Measurements from ENCODE around the gene PRAMEF5.
"Not testable (repeated sequence)": the region's sequence is repeated elsewhere in the genome, so short reads cannot be mapped to it uniquely, and the experiment has no call there.

PRAMEF5 gene

DNA sequence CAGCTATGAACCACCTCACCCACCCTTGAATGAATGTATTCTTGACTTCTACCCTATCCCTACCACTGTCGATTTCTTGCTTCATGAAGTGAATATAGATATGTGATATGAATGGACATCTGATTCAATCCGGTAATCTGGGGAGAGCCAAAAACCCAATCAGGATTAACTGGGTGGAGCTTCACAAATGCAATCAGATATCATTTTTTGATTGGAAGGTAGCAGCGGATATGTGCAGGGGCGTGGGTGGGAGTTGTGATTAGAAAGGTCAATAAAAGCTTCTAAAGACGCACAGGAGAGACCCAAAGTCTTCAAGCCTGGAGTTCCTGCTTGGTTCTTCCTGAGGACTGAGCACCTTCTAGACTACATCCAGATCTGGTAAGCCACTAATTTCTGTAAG, at the start of gene PRAMEF5:
PRAMEF5 (plus strand) TSS at position 301 of the 400 bp plus-strand sequence. CDS start 5,071 bp downstream, outside the sequence.
- CTCF ChIA-PET, result not testable (repeated sequence)

DNA sequence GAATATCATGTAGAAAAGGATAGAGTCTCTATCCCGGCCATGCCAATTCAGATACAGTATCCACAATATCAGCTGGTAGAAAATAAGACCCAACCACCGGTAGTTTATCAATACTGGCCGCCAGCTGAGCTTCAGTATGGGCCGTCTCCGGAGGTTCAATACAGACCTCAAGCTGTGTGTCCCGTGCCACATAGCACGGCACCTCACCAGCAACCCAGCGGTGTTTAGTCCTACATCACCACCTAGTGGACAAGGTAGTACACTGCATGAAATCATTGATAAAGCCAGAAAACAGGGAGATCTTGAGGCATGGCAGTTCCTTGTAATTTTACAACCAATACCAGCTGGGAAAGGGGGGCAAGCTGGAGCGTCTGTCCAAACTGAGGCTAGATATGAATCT, 45.3 kb upstream of the PRAMEF5 start:
- H3K4me1 ChIP-seq (ENCODE audit: control insufficient read depth, insufficient read depth, low read length); CTCF ChIA-PET: not testable (repeated sequence)

More for the DNA sequence above, at the start of gene PRAMEF5:
- H3K9me3 ChIP-seq (ENCODE audit: control insufficient read depth, insufficient read depth, low read depth, low read length); H3K4me1 ChIP-seq (ENCODE audit: control insufficient read depth, insufficient read depth, low read length); POLR2A ChIA-PET; H3K36me3 ChIP-seq (ENCODE audit: control insufficient read depth in 2 of 2, insufficient read depth in 1 of 2, low read length in 2 of 2); H3K27ac ChIP-seq (ENCODE audit: extremely low read depth, low read depth, low read length); H3K4me3 ChIP-seq (ENCODE audit: low read depth, low read length): not testable (repeated sequence)

DNA sequence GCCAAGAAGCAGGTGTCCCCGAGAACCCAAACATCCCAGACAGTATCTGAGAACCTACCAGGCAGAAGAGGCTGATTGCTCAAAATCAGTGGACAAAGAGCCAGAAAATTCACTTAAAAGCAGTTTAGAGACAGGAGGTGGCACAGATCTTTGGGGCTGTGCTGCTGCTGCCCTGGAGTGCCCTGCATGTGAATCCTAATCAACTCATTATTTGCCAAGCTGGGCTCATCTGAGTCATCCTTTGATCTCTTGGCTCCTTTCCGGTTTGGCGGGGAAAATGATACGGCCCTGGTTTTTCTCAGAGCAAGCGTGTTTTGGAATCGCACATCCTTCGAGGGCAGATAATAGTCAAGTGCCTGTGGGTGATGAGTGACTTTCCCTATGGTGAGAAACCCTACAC, 37.4 kb upstream of the PRAMEF5 start:
- H3K4me1 ChIP-seq (ENCODE audit: control insufficient read depth, insufficient read depth, low read length); H3K9me3 ChIP-seq (ENCODE audit: control insufficient read depth, insufficient read depth, low read depth, low read length); POLR2A ChIA-PET; H3K36me3 ChIP-seq (ENCODE audit: control insufficient read depth in 2 of 2, insufficient read depth in 1 of 2, low read length in 2 of 2); H3K27ac ChIP-seq (ENCODE audit: extremely low read depth, low read depth, low read length); CTCF ChIA-PET; H3K4me3 ChIP-seq (ENCODE audit: low read depth, low read length): not testable (repeated sequence)

More for the DNA sequence above, 45.3 kb upstream of the PRAMEF5 start:
- H3K36me3 ChIP-seq (ENCODE audit: control insufficient read depth in 2 of 2, insufficient read depth in 1 of 2, low read length in 2 of 2); H3K9me3 ChIP-seq (ENCODE audit: control insufficient read depth, insufficient read depth, low read depth, low read length); H3K4me3 ChIP-seq (ENCODE audit: low read depth, low read length); H3K27ac ChIP-seq (ENCODE audit: extremely low read depth, low read depth, low read length); POLR2A ChIA-PET: not testable (repeated sequence)

DNA sequence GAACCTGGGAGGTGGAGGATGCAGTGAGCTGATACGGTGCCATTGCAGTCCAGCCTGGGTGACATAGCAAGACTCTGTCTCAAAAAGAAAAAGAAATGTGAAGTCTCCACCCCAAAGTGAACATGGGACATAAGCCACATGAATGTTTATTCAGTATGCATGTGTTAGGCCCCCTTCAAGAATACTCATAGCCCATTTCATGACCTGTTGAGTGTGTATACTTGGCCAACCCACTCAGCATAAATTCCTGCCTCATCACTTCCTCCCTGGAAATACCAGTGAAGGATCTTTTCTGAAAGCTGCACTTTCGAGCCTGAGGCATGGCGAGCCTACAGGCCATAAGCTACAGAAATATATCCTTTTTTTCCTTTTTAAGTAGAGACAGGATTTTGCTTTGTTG, 34.8 kb upstream of the PRAMEF5 start:
- H3K27ac ChIP-seq (ENCODE audit: extremely low read depth, low read depth, low read length); CTCF ChIA-PET; H3K4me1 ChIP-seq (ENCODE audit: control insufficient read depth, insufficient read depth, low read length); H3K4me3 ChIP-seq (ENCODE audit: low read depth, low read length); H3K9me3 ChIP-seq (ENCODE audit: control insufficient read depth, insufficient read depth, low read depth, low read length); POLR2A ChIA-PET; H3K36me3 ChIP-seq (ENCODE audit: control insufficient read depth in 2 of 2, insufficient read depth in 1 of 2, low read length in 2 of 2): not testable (repeated sequence)

DNA sequence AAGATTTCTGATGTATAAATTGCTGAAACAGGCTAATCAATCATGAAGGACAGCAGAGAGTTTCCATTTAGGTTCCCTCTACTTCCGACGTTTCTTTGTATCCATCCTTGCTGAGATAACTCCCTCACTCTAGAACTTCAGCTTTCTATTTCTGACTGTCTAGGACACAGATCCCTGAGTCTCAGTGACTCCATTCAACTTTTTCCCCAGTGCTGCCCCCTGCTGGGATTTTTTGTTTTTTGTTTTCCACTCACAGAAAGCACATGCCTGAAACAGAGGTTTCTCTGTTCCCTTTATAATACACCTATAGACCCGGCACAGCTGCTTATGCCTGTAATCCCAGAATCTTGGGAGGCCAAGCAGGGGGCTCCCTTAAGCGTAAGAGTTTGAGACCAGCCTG, 31.2 kb upstream of the PRAMEF5 start:
- H3K4me3 ChIP-seq (ENCODE audit: low read depth, low read length); CTCF ChIA-PET; H3K9me3 ChIP-seq (ENCODE audit: control insufficient read depth, insufficient read depth, low read depth, low read length): not testable (repeated sequence)

DNA sequence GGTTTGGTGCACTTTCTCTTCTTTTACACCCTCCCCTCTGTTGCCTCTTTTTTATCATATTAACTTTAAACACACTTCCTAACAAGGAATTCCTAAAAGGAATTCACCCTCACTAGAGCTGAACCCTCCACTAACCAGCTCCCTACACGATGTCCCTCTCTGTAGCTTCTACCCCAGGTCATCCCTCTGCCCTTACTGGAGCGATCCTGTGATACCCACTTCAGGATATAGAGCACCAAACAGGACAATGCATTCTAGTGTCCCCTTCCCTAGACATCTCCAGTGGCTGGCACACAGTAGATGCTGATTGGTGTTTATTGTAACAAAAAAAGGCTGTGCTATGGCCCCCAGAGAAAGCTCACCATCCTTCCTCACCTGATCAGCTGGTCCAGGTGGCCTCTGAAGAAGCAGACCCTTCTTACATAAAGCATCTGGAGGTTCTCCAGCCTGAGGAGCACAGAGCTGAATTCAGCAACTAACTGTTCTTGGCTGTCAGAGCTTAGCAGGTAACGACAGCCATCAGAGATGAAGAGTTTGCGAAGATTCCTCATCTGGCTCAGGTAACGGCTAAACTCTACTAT, 29.4 kb upstream of the PRAMEF5 start:
- Histone ChIP-seq H3K36me3 (ENCODE audit: control insufficient read depth in 2 of 2, insufficient read depth in 1 of 2, low read length in 2 of 2) (no peaks in the 10 kb centered on the region), H3K9me3 (ENCODE audit: control insufficient read depth, insufficient read depth, low read depth, low read length) (no peaks in the 10 kb centered on the region), H3K4me3 (ENCODE audit: low read depth, low read length) (no peak overlapping the region), H3K27ac (ENCODE audit: extremely low read depth, low read depth, low read length) (no peak overlapping the region), H3K4me1 (ENCODE audit: control insufficient read depth, insufficient read depth, low read length) (no peaks in the 10 kb centered on the region)
- CTCF ChIA-PET, result no interaction called here
- POLR2A ChIA-PET, result no interaction called here
- TF ChIP-seq, protein P1, sequence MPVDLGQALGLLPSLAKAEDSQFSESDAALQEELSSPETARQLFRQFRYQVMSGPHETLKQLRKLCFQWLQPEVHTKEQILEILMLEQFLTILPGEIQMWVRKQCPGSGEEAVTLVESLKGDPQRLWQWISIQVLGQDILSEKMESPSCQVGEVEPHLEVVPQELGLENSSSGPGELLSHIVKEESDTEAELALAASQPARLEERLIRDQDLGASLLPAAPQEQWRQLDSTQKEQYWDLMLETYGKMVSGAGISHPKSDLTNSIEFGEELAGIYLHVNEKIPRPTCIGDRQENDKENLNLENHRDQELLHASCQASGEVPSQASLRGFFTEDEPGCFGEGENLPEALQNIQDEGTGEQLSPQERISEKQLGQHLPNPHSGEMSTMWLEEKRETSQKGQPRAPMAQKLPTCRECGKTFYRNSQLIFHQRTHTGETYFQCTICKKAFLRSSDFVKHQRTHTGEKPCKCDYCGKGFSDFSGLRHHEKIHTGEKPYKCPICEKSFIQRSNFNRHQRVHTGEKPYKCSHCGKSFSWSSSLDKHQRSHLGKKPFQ (tag by site-specific recombination; IDR thresholded peaks at IDR 0.05), result no peak
- TF ChIP-seq, protein P2, sequence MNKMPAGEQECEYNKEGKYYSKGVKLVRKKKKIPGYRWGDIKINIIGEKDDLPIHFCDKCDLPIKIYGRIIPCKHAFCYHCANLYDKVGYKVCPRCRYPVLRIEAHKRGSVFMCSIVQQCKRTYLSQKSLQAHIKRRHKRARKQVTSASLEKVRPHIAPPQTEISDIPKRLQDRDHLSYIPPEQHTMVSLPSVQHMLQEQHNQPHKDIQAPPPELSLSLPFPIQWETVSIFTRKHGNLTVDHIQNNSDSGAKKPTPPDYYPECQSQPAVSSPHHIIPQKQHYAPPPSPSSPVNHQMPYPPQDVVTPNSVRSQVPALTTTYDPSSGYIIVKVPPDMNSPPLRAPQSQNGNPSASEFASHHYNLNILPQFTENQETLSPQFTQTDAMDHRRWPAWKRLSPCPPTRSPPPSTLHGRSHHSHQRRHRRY (tag by site-specific recombination; IDR thresholded peaks at IDR 0.05), result no peak
- TF ChIP-seq ZNF433 (tag by site-specific recombination; IDR thresholded peaks at IDR 0.05; ENCODE audit: low read depth) (no peak), ZNF654 (tag by site-specific recombination; IDR thresholded peaks at IDR 0.05; ENCODE audit: low read depth) (no peak), ZNF701 (tag by site-specific recombination; IDR thresholded peaks at IDR 0.05) (no peak), ZNF146 (tag by site-specific recombination; IDR thresholded peaks at IDR 0.05) (no peak), ZNF16 (tag by site-specific recombination; IDR thresholded peaks at IDR 0.05; ENCODE audit: low read depth) (no peak), PRDM1 (tag by site-specific recombination; IDR thresholded peaks at IDR 0.05) (no peak), ZBTB48 (tag by site-specific recombination; IDR thresholded peaks at IDR 0.05) (no peak), ZNF596 (tag by site-specific recombination; IDR thresholded peaks at IDR 0.05) (no peak)
- TF ChIP-seq, protein P3, sequence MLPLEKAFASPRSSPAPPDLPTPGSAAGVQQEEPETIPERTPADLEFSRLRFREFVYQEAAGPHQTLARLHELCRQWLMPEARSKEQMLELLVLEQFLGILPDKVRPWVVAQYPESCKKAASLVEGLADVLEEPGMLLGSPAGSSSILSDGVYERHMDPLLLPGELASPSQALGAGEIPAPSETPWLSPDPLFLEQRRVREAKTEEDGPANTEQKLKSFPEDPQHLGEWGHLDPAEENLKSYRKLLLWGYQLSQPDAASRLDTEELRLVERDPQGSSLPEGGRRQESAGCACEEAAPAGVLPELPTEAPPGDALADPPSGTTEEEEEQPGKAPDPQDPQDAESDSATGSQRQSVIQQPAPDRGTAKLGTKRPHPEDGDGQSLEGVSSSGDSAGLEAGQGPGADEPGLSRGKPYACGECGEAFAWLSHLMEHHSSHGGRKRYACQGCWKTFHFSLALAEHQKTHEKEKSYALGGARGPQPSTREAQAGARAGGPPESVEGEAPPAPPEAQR (tag by site-specific recombination; IDR thresholded peaks at IDR 0.05), result no peak
- TF ChIP-seq, protein P4, sequence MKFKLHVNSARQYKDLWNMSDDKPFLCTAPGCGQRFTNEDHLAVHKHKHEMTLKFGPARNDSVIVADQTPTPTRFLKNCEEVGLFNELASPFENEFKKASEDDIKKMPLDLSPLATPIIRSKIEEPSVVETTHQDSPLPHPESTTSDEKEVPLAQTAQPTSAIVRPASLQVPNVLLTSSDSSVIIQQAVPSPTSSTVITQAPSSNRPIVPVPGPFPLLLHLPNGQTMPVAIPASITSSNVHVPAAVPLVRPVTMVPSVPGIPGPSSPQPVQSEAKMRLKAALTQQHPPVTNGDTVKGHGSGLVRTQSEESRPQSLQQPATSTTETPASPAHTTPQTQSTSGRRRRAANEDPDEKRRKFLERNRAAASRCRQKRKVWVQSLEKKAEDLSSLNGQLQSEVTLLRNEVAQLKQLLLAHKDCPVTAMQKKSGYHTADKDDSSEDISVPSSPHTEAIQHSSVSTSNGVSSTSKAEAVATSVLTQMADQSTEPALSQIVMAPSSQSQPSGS (tag by site-specific recombination; IDR thresholded peaks at IDR 0.05; ENCODE audit: low read depth), result no peak
- TF ChIP-seq, protein P5, sequence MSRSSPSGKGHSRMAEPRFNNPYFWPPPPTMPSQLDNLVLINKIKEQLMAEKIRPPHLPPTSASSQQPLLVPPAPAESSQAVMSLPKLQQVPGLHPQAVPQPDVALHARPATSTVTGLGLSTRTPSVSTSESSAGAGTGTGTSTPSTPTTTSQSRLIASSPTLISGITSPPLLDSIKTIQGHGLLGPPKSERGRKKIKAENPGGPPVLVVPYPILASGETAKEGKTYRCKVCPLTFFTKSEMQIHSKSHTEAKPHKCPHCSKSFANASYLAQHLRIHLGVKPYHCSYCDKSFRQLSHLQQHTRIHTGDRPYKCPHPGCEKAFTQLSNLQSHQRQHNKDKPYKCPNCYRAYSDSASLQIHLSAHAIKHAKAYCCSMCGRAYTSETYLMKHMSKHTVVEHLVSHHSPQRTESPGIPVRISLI (tag by site-specific recombination; IDR thresholded peaks at IDR 0.05), result no peak

More for the DNA sequence above, 31.2 kb upstream of the PRAMEF5 start:
- H3K36me3 ChIP-seq (ENCODE audit: control insufficient read depth in 2 of 2, insufficient read depth in 1 of 2, low read length in 2 of 2); POLR2A ChIA-PET; H3K4me1 ChIP-seq (ENCODE audit: control insufficient read depth, insufficient read depth, low read length); H3K27ac ChIP-seq (ENCODE audit: extremely low read depth, low read depth, low read length): not testable (repeated sequence)

Data from HEK293 (cell line).